NCI-H2196 treated with DMSO at 0.1 percent for 48 hours (cell line): ENCODE measurements around the gene FMNL2.

Experiments
- DNase-seq: peaks from one replicate; lab custom pipeline; 2025; ENCODE audit not compliant: unreplicated experiment; lab: John Stamatoyannopoulos, UW

FMNL2 gene

DNA sequence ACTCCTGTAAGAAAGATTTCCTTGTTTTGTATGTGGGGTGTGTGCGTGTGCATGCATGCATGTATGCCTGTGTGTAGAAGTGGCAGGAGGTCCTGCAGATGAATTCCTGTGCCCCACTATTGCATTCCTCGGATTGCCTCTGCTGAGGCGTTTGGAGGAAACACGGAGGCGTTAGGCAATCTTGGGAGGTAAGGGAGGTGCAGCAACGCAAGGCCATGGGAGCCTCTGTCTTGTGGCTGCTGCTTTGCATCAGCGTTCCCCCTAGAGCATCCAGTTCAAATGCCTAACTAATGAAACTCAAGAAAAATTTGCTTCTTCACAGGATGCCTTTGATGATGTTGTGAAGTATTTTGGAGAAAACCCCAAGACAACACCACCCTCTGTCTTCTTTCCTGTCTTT, 302.3 kb downstream of the FMNL2 start:
- no peak for DNase-seq

DNA sequence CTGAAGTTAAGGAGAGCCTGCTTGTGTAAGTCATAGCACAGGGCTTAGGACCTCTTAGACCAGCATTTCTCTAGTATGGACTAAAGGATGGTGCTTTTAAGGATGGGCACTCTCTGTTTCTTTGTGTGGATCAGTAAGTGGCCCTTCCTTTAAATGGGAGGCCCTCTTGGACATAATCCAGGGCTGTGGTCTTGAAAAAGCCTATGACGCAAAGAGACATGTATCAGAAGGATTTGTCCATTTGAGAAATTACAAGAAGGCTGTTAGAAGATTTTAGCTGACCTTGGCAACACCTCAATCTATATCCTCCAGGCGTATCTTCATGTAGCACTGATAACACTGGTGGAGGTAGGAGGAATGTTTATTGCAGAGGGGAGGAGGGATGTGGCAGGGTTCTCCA, 303.1 kb downstream of the FMNL2 start:
- no peak for DNase-seq

DNA sequence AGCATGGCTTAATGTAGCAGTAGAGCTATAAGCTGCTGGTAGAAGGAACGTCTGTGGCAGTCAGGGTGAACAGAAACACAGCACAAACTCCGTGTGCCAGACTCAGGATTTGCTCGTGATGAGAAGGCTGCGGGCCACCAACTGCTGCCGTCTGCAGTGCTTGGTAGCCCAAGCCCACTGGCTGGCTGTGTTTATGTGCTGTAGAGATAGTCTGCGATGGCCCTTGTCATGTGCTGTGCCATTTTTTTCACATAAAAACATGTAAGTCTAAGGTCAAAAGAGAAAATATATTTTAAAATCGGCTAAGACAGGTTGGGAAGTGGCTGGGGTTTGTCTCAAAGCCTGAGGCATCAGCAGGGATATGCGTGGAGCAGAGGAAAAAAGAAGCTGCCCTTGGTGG, 303.6 kb downstream of the FMNL2 start:
- DNase-seq = no peak

DNA sequence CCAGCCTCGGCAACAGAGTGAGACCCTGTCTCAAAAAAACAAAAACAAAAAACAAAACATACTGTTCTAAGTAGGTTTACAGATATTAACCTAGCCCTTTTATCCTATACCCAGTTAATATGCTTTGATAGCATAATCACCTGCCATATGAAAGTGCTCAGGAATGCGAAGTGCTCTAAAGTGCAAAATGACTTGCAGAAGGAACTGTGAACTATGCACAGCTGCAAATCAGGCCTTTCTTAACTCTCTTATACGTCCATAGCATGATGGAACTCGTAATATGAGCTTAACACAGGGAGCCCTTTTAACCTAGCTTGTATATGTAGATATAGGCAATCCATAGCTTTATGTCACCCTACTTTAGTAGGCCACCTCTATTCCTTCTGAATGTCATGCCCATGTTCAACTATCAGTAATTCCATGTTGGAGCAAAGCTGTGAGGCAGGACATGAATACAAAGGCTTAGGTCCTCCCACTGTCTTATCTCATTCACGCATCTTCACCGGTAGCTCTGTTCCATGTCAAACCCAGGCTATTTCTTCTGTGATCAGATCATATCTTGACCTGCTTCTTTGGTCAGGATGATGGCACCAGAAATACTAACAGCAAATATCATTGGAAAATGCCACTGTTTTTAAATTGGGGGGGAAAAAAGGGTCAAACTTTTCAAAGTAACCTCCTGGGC, 309.4 kb downstream of the FMNL2 start:
- no peak for DNase-seq

DNA sequence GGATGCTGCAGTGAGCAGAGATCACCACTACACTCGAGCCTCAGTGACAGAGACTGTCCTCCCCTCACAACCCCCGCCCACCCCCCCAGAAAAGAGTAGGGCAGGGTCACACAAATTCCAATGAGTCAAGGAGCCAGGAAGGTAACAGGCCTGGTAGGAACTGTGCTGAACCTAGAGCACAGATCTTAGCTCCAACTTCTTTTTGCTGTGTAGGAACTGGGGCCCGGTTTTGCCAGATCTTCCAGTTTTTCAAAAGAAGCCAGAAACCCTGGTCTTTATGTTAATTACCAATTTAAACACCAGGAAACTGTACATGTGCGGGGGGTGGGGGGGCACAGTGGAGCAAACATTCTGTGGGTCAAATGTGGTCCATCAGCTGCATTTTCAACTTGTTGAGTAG, 311.3 kb downstream of the FMNL2 start:
- no peak for DNase-seq

DNA sequence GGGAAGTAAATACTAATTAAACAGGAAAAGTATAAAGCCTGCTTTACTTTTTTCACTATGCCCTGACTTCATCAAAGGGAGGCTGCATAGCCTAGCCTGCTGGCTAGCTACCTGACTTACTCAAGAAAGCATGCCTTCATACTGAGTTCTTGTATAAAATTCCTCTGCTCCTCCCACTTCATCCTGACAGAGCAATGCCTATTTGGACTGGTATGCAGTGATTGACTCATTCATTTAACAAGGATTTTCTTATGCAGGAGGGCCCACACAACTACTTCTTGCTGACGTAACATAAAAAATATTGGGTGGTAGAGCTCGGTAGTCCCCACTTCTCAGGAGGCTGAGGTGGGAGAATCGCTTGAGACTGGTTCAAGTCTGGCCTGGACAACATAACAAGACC, 311.8 kb downstream of the FMNL2 start:
- no peak for DNase-seq

DNA sequence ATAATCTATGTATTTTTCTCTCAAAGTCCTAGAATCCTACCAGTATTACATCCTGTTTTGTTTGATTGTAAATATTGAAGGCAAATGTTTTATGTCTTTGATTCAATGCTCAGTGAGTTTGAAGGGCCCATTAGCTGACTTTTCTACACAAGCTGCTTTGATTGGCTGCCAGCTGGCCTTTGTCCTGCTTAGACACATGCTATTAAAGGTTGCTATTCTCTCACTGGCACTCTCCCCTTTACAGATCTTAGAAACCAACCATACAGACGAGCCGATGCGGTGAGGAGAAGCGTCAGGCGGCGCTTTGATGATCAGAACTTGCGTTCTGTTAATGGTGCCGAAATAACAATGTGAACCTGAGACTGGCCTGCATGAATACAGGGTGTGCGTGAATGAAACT, 312.6 kb downstream of the FMNL2 start:
- peak; percentile 68 for DNase-seq

DNA sequence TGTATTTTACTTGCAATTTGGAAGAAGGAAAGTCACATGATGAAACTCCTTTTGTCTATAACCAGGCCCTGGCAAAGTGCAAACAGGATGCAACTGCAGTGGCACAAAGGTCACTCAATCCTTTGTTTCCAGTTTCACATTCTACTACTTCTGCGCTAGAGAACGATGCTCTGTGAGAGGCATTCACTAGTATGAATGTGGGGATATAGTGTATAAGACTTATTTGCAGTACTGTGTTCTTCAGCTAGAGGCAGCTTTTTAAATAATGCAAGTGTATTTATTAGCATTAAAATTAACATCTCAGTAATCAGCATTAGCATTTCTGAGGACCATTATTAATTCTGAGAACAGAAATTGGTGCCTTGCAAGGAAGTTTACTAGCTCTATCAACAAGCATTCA, 313.4 kb downstream of the FMNL2 start:
- DNase-seq = no peak

DNA sequence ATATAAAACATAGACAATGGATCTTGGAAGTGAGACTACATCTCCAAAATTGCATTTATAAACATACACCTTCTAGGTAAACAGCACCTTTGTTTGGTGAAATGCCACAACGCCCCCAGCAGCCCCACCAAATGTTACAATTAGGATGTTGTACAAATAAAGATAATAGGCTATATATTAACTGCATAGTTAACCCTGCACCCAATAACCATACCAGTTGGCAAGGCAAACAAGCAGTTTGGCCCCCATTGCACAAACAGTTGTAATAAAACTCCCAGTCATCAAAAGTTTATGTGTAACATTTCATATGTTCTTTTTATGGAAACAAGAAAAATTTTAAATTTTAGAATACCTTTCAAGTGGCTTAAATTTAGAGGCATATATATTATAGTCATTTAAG, 315.0 kb downstream of the FMNL2 start:
- DNase-seq = no peak

DNA sequence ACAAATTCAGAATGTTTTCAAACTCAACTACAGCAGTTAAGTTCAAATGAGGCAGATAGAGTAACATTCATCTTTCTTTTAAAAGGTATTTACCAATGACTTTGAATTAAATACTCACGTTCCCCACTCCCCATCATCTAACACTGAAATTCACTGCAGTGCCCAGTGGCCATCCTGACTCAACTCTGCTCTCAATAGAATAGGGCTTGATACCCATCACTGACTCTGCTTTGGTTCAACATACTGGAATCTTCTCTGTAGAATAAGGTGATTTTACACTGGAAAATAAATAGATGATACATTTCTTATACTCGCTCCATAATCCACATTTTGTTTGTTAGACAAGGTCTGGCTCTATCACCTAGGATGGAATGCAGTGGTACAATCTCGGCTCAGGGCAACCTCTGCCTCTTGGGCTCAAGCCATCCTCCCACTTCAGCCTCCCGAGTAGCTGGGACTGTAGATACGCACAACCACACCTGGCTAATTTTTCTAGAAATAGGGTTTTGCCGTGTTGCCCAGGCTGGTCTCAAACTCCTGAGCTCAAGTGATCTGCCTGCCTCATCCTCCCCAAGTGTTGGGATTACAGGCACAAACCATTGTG, 315.9 kb downstream of the FMNL2 start:
- no peak for DNase-seq

DNA sequence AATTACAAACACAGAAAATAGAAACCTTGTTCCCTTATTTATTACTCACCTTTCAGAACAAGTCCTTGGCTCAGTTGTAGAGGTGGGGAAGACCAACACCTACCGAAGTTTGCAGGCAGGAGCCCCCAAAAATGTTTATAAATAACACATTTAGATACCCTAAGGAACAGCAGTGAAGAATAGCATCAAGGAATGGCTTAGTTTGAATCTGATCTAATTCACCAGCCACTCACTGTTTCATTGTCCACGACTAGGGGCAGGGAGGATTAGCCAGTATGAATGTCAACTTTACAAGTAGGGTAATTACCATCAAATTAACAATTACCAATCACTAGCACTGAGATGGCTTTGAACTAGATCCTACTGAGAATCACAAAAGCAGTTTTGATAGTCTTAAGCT, 316.9 kb downstream of the FMNL2 start:
- DNase-seq = no peak

DNA sequence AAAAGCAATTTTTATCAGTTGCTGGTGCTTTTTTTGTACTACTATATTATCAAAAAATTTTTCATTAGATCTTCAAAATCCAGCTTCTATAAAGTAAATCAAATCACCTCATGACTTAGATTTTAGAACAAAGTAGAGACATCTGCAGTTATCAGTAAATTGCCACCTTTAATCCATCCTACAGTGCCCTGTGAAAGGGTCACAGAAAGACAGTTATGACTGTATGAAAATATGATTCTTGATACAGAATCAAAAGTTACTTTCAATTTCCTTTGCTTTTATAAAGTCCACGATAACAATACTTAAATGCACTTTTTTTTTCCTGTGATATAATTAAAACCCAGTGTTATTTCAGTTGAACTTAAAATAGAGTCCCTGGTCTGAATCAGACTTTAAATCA, 320.9 kb downstream of the FMNL2 start:
- no peak for DNase-seq

DNA sequence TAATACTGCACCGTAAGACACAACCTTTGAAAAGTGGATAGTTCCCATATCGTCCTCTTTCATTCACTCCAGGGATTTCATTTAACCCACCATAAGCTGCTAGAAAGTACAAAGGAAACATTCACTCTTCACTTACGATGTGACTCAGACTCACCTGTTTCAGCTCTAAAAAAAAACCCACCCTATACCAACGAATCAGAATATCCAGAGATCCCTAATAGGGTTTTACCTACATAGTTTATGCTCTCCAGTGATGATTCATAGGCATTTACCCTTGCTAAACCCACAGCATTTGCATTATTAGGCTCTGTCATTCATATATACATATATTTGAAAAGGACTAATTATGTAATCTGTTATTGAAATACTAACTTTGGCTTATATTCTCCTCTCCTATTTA, 322.1 kb downstream of the FMNL2 start:
- DNase-seq = no peak

DNA sequence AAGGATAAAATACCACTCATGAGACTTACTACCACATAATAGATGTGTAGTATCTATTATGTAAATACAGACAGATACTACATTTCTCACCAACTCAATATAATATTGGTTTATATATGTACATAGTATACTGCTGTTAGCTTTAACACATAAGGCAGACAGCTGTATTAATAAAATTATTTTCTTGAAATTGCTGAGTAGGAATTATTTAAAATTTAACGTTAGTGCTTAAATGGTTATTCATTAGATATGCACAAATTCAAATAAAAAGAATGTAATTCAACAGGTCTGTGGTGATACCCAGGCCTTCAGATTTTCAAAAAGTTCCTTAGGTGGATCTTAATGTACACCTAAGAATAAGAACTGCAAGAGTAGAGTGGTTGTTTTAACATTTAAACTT, 323.2 kb downstream of the FMNL2 start:
- DNase-seq = no peak

DNA sequence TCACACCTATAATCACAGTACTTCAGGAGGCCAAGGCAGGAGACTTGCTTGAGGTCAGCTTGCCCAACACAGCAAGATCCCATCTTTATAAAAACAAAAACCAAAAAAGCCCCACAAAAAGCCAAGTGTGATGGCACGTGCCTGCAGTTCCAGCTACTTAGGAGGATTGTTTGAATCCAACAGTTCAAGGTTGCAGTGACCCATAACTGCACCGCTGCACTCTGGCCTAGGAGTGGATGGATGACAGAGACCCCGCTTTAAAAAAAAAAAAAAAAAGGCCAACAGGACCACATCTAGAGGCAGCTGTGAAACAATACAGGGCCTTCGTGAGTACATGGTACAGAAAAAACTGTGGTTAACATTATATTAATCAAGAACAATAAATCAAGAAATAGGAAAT, 326.1 kb downstream of the FMNL2 start:
- DNase-seq = no peak

DNA sequence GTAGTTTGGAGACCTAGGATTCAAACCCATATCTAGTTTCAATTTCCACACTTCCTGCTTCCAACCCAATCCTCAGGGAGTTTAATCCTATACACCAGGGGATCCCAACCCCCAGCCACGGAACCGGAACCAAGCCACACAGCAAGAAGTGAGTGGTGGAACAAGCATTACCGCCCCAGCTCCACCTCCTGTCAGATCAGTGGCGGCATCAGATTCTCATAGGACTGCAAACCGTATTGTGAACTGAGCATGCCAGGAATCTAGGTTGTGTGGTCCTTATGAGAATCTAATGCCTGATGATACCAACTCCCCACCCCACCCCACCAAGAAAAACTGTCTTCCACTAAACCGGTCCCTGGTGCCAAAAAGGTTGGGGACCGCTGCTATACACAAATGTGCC, 329.8 kb downstream of the FMNL2 start:
- no peak for DNase-seq

DNA sequence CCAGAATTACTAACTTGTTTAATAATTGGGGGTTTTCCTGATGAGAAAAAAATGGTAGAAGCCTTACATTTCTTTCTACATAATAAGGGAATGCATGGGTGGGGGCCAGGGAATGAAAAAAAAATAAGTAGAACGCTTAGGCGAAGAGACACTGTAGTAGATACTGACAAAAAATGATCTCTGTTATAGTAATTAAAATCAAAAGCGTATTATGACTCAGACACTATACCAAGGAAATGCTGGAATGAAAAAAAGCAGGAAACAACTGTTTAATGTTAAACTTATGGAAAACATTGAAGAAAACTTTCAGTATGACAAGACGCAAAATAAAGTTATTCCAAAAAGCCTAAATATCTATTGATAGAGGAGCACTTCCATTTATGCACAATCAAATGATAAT, 339.4 kb downstream of the FMNL2 start:
- DNase-seq = no peak

DNA sequence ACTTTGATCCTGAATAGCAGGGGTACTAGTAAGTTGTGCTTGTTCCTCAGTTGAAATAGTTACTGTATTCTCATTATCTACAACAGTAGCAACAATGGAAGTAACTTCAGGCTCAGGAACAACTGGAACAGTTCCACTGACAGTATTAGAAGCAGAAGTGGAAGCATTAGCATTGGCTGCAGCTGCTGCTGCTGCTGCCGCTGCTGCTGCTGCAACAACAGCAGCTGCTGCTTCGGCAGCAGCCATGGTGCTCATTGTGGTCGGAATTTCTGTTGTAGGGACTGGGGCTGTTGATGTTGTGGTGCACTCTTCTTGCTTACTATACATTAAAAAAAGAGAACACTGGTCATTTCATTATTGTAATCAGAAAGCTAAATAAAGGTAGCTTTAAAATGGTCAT, 341.5 kb downstream of the FMNL2 start:
- no peak for DNase-seq

DNA sequence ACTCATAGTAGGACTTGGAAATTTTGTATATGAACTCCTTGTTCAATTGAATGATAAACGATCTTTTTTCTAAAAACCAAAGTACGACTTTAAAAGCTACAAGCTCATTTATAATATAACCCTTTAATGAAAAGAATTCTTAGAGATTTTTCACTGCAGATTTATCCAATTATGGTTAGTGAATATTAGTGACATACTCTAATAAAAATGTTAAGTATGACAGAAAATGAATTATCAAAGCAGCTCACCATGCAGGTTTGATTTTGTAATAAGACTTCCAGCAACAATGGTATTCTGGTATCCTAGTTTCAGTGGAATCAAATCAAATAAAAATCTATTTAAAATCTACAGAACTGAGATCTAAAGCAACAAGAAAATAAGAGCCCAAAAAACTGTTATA, 343.8 kb downstream of the FMNL2 start:
- DNase-seq = no peak

DNA sequence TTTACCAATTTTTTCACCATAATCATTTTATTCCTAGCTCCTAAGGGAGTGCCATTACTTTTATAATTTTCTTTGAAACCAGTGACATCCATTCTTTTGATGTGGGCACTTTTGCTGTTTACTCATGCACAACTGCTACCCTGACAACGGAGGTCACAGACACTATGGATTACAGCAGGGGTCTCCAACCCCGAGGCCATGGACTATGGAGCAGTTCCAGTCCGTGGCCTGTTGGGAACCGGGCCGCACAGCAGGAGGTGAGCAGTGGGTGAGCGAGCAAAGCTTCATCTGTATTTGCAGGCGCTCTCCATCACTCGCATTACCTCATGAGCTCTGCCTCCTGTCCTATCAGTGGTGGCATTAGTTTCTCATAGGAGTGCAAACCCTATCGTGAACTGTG, 347.7 kb downstream of the FMNL2 start:
- DNase-seq = no peak

DNA sequence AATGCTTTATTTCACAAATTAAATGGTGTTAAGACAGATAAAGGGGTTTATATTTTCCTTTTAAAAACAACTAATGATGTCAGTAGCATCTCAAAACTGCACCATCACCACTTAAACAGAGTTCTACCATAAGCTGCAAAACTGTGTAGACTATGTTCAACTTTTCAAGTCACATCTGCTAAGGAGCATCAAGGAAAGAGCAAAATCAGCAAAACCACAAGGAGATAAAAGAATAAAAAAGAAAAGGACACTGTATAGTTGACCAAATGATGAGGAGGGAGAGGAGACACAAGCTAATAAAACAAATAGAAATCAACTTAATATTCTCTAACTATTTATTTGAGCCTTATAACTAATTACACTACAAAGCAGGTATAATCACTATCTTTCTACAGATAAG, 348.4 kb downstream of the FMNL2 start:
- no peak for DNase-seq

DNA sequence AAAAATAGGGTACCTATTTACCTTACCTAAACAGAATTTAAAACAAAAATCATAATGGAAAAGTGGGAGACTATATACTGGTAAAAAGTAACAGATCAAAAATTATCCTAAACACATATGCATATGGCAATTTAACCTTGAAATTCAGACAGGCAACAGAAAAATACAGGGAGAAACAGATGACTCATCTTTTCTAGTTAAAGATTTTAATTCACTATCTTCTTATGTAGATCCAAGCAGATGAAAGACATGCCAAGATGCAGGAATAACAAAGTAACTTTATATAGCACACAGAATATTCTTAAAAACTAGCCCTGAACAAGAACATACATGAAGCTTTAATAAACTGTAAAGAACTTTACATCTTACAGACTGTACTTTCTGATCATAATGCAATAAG, 351.3 kb downstream of the FMNL2 start:
- DNase-seq = no peak

DNA sequence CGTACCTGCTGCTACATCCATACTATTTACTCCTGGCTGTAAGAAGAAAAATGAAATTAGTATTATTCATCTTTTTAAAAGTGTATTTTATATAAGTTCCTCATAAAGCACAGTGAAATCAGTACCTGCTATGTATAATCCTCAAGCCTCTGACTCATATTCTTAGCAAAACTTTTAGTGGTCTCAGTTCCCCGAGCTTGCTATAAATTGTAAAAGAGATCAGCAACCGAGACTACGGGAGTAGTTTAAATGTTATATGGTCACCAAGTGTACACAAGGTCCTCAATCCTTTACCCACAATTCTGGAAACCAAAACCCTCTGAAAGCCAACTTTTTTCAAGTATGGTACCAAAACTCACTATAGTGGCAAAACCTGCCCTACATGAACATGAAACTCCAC, 358.1 kb downstream of the FMNL2 start:
- no peak for DNase-seq
